PFSK-1 (cell line): Measurements from ENCODE around the gene C7orf57.

Experiments
- POLR2AphosphoS5 ChIP-seq: IDR thresholded peaks from 2 replicates; pipeline ENCODE4 v1.6.1; 2012; ENCODE audit warnings: low read depth, mild to moderate bottlenecking, control low read depth, low read length, moderate library complexity
- SIN3A ChIP-seq: IDR thresholded peaks from 2 replicates; pipeline ENCODE4 v1.6.1; 2012; ENCODE audit warnings: mild to moderate bottlenecking, low read length, moderate library complexity, borderline replicate concordance; ENCODE audit not compliant: insufficient read depth
- TAF1 ChIP-seq: IDR thresholded peaks from 2 replicates; pipeline ENCODE4 v1.6.1; 2012; ENCODE audit warnings: low read length, control low read depth, borderline replicate concordance; ENCODE audit not compliant: insufficient read depth
- TF ChIP-seq, protein P1 (sequence below), 2 experiments: IDR thresholded peaks; 2 replicates each; pipeline versions ENCODE4 v1.6.1 to v1.8.0; 2011 to 2012; ENCODE audit warnings: low read depth in 2 of 2, low read length in 2 of 2, control low read depth in 1 of 2, inconsistent platforms in 1 of 2, mild to moderate bottlenecking in 1 of 2, moderate library complexity in 1 of 2; ENCODE audit not compliant: insufficient read depth in 1 of 2

DNA sequence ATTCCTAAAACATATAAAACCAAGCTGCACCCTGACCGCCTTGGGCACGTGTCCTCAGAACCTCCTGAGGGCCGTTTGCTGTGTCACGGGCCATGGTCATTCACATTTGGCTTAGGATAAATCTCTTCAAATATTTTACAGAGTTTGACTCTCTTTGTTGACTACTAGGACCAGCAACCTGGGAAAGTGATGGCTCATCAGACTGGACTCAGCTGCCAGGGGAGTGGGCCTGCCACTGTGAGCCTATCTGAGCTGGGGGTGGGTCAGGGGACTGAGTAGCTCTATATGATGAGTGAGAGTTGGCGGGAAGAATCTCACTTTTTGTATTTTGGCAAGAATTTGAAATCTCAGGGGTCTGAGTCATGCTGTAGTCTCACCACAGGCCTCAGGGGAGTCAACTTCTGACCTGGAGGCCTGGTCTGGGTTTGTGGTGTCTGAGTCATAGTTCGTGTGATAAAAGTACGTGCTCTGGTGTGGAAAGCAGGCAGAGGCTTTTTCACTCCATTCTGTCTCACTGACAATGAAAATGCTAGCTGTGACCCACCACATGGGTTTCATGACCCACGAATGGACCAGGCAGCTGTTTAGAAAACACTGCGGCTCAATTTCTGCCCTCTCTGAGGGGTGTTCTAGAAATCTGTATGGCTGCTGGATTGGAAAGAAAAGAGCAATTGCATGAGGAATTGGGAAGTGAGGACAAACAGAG is 49.5 kb downstream of the C7orf57 start:
- TF ChIP-seq, protein P1, sequence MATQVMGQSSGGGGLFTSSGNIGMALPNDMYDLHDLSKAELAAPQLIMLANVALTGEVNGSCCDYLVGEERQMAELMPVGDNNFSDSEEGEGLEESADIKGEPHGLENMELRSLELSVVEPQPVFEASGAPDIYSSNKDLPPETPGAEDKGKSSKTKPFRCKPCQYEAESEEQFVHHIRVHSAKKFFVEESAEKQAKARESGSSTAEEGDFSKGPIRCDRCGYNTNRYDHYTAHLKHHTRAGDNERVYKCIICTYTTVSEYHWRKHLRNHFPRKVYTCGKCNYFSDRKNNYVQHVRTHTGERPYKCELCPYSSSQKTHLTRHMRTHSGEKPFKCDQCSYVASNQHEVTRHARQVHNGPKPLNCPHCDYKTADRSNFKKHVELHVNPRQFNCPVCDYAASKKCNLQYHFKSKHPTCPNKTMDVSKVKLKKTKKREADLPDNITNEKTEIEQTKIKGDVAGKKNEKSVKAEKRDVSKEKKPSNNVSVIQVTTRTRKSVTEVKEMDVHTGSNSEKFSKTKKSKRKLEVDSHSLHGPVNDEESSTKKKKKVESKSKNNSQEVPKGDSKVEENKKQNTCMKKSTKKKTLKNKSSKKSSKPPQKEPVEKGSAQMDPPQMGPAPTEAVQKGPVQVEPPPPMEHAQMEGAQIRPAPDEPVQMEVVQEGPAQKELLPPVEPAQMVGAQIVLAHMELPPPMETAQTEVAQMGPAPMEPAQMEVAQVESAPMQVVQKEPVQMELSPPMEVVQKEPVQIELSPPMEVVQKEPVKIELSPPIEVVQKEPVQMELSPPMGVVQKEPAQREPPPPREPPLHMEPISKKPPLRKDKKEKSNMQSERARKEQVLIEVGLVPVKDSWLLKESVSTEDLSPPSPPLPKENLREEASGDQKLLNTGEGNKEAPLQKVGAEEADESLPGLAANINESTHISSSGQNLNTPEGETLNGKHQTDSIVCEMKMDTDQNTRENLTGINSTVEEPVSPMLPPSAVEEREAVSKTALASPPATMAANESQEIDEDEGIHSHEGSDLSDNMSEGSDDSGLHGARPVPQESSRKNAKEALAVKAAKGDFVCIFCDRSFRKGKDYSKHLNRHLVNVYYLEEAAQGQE (IDR thresholded peaks at IDR 0.05; ENCODE audit: insufficient read depth in 1 of 2, low read depth in 2 of 2, low read length in 2 of 2) = peak in 1 of 2 experiments; percentile 68; a peak in 1 of 4 replicates
- TF ChIP-seq POLR2AphosphoS5 (peak; percentile 44; the same call in 1 of the 2 replicates), SIN3A (peak; percentile 69; the same call in 1 of the 2 replicates), TAF1 (no peak)
